ENCODE measurements around the gene OR9Q2.

DNA sequence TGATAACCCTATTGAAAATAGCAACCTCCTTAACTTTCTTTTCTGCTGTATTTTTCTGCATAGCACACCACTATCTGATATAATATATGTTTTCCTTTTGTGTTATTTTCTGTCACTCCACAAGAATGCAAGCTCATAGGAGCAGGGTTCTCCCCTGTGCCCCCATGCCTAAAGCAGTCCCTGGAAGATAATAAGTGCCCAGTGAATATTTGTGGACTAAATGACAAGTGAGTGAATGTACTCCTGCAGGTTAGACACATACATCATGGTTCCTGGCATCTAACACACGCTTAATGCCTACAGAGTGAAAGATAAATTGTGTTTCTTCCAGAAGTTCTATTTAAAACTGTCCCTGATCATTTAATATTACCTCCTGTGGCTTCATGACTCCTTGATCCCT, 23.9 kb upstream of the OR9Q2 start:
- TF ChIP-seq, protein P1, sequence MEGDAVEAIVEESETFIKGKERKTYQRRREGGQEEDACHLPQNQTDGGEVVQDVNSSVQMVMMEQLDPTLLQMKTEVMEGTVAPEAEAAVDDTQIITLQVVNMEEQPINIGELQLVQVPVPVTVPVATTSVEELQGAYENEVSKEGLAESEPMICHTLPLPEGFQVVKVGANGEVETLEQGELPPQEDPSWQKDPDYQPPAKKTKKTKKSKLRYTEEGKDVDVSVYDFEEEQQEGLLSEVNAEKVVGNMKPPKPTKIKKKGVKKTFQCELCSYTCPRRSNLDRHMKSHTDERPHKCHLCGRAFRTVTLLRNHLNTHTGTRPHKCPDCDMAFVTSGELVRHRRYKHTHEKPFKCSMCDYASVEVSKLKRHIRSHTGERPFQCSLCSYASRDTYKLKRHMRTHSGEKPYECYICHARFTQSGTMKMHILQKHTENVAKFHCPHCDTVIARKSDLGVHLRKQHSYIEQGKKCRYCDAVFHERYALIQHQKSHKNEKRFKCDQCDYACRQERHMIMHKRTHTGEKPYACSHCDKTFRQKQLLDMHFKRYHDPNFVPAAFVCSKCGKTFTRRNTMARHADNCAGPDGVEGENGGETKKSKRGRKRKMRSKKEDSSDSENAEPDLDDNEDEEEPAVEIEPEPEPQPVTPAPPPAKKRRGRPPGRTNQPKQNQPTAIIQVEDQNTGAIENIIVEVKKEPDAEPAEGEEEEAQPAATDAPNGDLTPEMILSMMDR (IDR thresholded peaks at IDR 0.05), result no peak
- no peak for TF ChIP-seq POLR2AphosphoS5 (IDR thresholded peaks at IDR 0.05)
- TF ChIP-seq POLR2A (IDR thresholded peaks at IDR 0.05), result no peak
